K562 (cell line): ENCODE measurements around the gene RPS8. TPM values are rescaled to one million over a fixed set of nuclear protein-coding genes. Genes with fewer than 3 reads are reported as not detected.

Experiments
- CBFB ChIP-seq: sonication (generic); formaldehyde crosslinking; IDR thresholded peaks from 2 replicates; pipeline ENCODE4 v1.4.0; 2020; ENCODE audit warnings: mild to moderate bottlenecking, missing genetic modification reagents
- CEBPB ChIP-seq: fragments of 450-650 bp; IDR thresholded peaks from 2 replicates; pipeline ENCODE4 v1.6.1; 2016; ENCODE audit warnings: missing genetic modification characterization, missing compliant biosample characterization
- MAFF ChIP-seq: IDR thresholded peaks from 2 replicates; pipeline ENCODE4 v1.6.1; 2012; ENCODE audit warnings: low read length, improper control_type of control experiment
- RAD51 ChIP-seq: fragments of 450-650 bp; IDR thresholded peaks from 2 replicates; pipeline ENCODE4 v1.7.1; 2016; ENCODE audit warnings: low read depth, mild to moderate bottlenecking, borderline replicate concordance
- RBM14 ChIP-seq: fragments of 200-400 bp; formaldehyde crosslinking; IDR thresholded peaks from 2 replicates; pipeline ENCODE4 v1.6.1; 2018; ENCODE audit warnings: low read depth, mild to moderate bottlenecking, low read length, moderate library complexity, borderline replicate concordance; ENCODE audit not compliant: insufficient read depth
- RBM34 ChIP-seq: fragments of 200-400 bp; formaldehyde crosslinking; IDR thresholded peaks from 2 replicates; pipeline ENCODE4 v1.6.1; 2018; ENCODE audit warnings: low read length, borderline replicate concordance; ENCODE audit not compliant: insufficient read depth
- polyA plus RNA-seq, 8 experiments: library from polyadenylated mRNA; depleted of rRNA in 4 of 8; stranded (reverse) in 5 of 8; unstranded in 3 of 8; fragments of >200 nt; fragmentation: Nextera tagmentation in 2 of 8; fragmentation: Illumina TruSeq in 1 of 8; extraction: Ambion mirVana in 2 of 8; extraction: Trizol in 1 of 8; gene quantifications; 2 replicates each; pipeline versions ENCODE4 v1.2.1 to v1.2.3, GENCODE V29; 2011 to 2014; ENCODE audit warnings: inconsistent platforms in 1 of 8, missing spikeins in 1 of 8
- total RNA-seq, 7 experiments: library from RNA; depleted of rRNA in 6 of 7; stranded (reverse); fragments of >200 nt in 6 of 7; fragmentation: Illumina TruSeq in 2 of 7; extraction: Trizol in 2 of 7; gene quantifications; 2 replicates each; pipeline versions ENCODE4 v1.2.1 to v1.2.3, GENCODE V29; 2011 to 2021; ENCODE audit warnings: low replicate concordance in 1 of 7
- TF ChIP-seq, protein P1 (sequence below): fragments of 450-650 bp; IDR thresholded peaks from 2 replicates; pipeline ENCODE4 v1.6.1; 2018; ENCODE audit warnings: mild to moderate bottlenecking, low read depth; ENCODE audit not compliant: partially characterized antibody
- TF ChIP-seq, protein P2 (sequence below): fragments of 250-450 bp; sonication (Bioruptor Pico); IDR thresholded peaks from 2 replicates; pipeline ENCODE4 v1.5.1; 2021; ENCODE audit warnings: mild to moderate bottlenecking
- TF ChIP-seq, protein P3 (sequence below), 2 experiments: fragments of 450-650 bp in 1 of 2; sonication (generic) in 1 of 2; formaldehyde crosslinking in 1 of 2; IDR thresholded peaks; 2 replicates each; pipeline versions ENCODE4 v1.7.1 to v1.9.0; 2016 to 2022; ENCODE audit warnings: inconsistent platforms in 1 of 2, mild to moderate bottlenecking in 1 of 2, missing genetic modification reagents in 1 of 2

The RPS8 gene
- total and polyA plus RNA-seq, 9 of the 15 experiments (the other 6 are each of a cell fraction or from before 2014, with no cell fraction given) = 2,431 to 4,168 (median 3,109) TPM

GRCh38 chr1:44807364-44808062 lies 32.2 kb downstream of the RPS8 start (continued):
- no peak for TF ChIP-seq RBM14
- no peak for TF ChIP-seq RAD51
- TF ChIP-seq, protein P1, sequence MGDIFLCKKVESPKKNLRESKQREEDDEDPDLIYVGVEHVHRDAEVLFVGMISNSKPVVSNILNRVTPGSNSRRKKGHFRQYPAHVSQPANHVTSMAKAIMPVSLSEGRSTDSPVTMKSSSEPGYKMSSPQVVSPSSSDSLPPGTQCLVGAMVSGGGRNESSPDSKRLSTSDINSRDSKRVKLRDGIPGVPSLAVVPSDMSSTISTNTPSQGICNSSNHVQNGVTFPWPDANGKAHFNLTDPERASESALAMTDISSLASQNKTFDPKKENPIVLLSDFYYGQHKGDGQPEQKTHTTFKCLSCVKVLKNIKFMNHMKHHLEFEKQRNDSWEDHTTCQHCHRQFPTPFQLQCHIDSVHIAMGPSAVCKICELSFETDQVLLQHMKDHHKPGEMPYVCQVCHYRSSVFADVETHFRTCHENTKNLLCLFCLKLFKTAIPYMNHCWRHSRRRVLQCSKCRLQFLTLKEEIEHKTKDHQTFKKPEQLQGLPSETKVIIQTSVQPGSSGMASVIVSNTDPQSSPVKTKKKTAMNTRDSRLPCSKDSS = no peak
- no peak for TF ChIP-seq RBM34
- TF ChIP-seq MAFF = no peak
- TF ChIP-seq, protein P2, sequence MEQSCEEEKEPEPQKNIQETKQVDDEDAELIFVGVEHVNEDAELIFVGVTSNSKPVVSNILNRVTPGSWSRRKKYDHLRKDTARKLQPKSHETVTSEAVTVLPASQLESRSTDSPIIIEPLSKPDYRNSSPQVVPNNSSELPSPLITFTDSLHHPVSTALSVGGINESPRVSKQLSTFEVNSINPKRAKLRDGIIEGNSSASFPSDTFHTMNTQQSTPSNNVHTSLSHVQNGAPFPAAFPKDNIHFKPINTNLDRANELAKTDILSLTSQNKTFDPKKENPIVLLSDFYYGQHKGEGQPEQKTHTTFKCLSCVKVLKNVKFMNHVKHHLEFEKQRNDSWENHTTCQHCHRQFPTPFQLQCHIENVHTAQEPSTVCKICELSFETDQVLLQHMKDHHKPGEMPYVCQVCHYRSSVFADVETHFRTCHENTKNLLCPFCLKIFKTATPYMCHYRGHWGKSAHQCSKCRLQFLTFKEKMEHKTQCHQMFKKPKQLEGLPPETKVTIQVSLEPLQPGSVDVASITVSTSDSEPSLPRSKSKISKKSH (CRISPR knock-in tag) = no peak
- TF ChIP-seq, protein P3, sequence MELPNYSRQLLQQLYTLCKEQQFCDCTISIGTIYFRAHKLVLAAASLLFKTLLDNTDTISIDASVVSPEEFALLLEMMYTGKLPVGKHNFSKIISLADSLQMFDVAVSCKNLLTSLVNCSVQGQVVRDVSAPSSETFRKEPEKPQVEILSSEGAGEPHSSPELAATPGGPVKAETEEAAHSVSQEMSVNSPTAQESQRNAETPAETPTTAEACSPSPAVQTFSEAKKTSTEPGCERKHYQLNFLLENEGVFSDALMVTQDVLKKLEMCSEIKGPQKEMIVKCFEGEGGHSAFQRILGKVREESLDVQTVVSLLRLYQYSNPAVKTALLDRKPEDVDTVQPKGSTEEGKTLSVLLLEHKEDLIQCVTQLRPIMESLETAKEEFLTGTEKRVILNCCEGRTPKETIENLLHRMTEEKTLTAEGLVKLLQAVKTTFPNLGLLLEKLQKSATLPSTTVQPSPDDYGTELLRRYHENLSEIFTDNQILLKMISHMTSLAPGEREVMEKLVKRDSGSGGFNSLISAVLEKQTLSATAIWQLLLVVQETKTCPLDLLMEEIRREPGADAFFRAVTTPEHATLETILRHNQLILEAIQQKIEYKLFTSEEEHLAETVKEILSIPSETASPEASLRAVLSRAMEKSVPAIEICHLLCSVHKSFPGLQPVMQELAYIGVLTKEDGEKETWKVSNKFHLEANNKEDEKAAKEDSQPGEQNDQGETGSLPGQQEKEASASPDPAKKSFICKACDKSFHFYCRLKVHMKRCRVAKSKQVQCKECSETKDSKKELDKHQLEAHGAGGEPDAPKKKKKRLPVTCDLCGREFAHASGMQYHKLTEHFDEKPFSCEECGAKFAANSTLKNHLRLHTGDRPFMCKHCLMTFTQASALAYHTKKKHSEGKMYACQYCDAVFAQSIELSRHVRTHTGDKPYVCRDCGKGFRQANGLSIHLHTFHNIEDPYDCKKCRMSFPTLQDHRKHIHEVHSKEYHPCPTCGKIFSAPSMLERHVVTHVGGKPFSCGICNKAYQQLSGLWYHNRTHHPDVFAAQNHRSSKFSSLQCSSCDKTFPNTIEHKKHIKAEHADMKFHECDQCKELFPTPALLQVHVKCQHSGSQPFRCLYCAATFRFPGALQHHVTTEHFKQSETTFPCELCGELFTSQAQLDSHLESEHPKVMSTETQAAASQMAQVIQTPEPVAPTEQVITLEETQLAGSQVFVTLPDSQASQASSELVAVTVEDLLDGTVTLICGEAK (IDR thresholded peaks at IDR 0.05) = peak; percentile 80
- TF ChIP-seq, protein P3 (CRISPR knock-in tag; IDR thresholded peaks at IDR 0.05) = no peak
- no peak for TF ChIP-seq CEBPB (tag)
- TF ChIP-seq CBFB (CRISPR knock-in tag) = 0 out of 2 replicates have a peak, but pooled peaks have one; percentile 3
